RWPE2 (cell line): Measurements from ENCODE around the gene ARHGDIB.

Experiments
- ATAC-seq: fragments of 200-7000 bp; cut with Tn5 transposase; 3 replicates; pipeline ENCODE4 v1.9.1; 2021; ENCODE audit warnings: low read depth
- DNase-seq: peaks from one replicate; pipeline ENCODE4 v3.0.0-alpha.2; 2020; ENCODE audit warnings: low spot score
- H3K27ac ChIP-seq: fragments of 450-650 bp; 2 replicates; pipeline ENCODE4 v1.5.1; 2017; ENCODE audit warnings: mild to moderate bottlenecking; ENCODE audit not compliant: poor library complexity, severe bottlenecking
- H3K27me3 ChIP-seq: fragments of 250-450 bp; sonication (Bioruptor Pico); 2 replicates; pipeline ENCODE4 v1.5.1; 2021; ENCODE audit warnings: mild to moderate bottlenecking, moderate library complexity; ENCODE audit not compliant: insufficient read depth, poor library complexity, severe bottlenecking
- H3K36me3 ChIP-seq: fragments of 250-450 bp; sonication (Bioruptor Pico); 2 replicates; pipeline ENCODE4 v1.5.1; 2020; ENCODE audit warnings: low read depth, mild to moderate bottlenecking, moderate library complexity
- H3K4me1 ChIP-seq: fragments of 250-450 bp; sonication (Bioruptor Pico); 2 replicates; pipeline ENCODE4 v1.5.1; 2021; ENCODE audit warnings: mild to moderate bottlenecking, moderate library complexity; ENCODE audit not compliant: insufficient read depth, poor library complexity, severe bottlenecking
- H3K4me3 ChIP-seq: fragments of 250-450 bp; sonication (Bioruptor Pico); 2 replicates; pipeline ENCODE4 v1.5.1; 2021; ENCODE audit warnings: mild to moderate bottlenecking, moderate library complexity; ENCODE audit not compliant: severe bottlenecking
- H3K9me3 ChIP-seq: fragments of 250-450 bp; sonication (Bioruptor Pico); 2 replicates; pipeline ENCODE4 v1.5.1; 2021; ENCODE audit warnings: mild to moderate bottlenecking, moderate library complexity; ENCODE audit not compliant: severe bottlenecking
- CTCF ChIP-seq: fragments of 450-650 bp; IDR thresholded peaks from one replicate; pipeline ENCODE4 v1.5.1; 2017; ENCODE audit warnings: mild to moderate bottlenecking, moderate library complexity; ENCODE audit not compliant: poor library complexity, severe bottlenecking

ARHGDIB gene

GRCh38 chr12:14986449-14986848, 25.0 kb upstream of the ARHGDIB start:
- no peak for ATAC-seq

GRCh38 chr12:14984766-14985285, 23.4 kb upstream of the ARHGDIB start:
- TF ChIP-seq CTCF: no peak
- Histone ChIP-seq H3K4me1 (no peaks in the 10 kb centered on the region), H3K9me3 (no peaks in the 10 kb centered on the region)

More at GRCh38 chr12:14986449-14986848, 25.0 kb upstream of the ARHGDIB start:
- Histone ChIP-seq H3K36me3 (no peaks in the 10 kb centered on the region), H3K27ac (no peak overlapping the region), H3K27me3 (no peaks in the 10 kb centered on the region), H3K4me3 (no peak overlapping the region), H3K9me3 (no peaks in the 10 kb centered on the region), H3K4me1 (no peaks in the 10 kb centered on the region)
- TF ChIP-seq CTCF: peak; percentile 21
- no peak for DNase-seq

GRCh38 chr12:14984036-14984435, 22.6 kb upstream of the ARHGDIB start:
- Histone ChIP-seq H3K4me3 (no peak overlapping the region), H3K36me3 (no peaks in the 10 kb centered on the region), H3K4me1 (no peaks in the 10 kb centered on the region), H3K27ac (no peak overlapping the region), H3K9me3 (no peaks in the 10 kb centered on the region), H3K27me3 (no peaks in the 10 kb centered on the region)
- no peak for DNase-seq
- no peak for ATAC-seq
- no peak for TF ChIP-seq CTCF

More at GRCh38 chr12:14984766-14985285, 23.4 kb upstream of the ARHGDIB start:
- no peak overlapping the region for H3K4me3 ChIP-seq
- DNase-seq: no peak
- no peak for ATAC-seq
- H3K27ac ChIP-seq: no peak overlapping the region
- H3K27me3 ChIP-seq: no peaks in the 10 kb centered on the region
- no peaks in the 10 kb centered on the region for H3K36me3 ChIP-seq

GRCh38 chr12:14982991-14983390, 21.6 kb upstream of the ARHGDIB start:
- no peaks in the 10 kb centered on the region for H3K9me3 ChIP-seq
- no peak overlapping the region for H3K4me3 ChIP-seq
- H3K27me3 ChIP-seq: no peaks in the 10 kb centered on the region
- H3K27ac ChIP-seq: no peak overlapping the region
- no peaks in the 10 kb centered on the region for H3K36me3 ChIP-seq
- ATAC-seq (no peak), DNase-seq (no peak)
- TF ChIP-seq CTCF: no peak
- H3K4me1 ChIP-seq: no peaks in the 10 kb centered on the region

- Histone ChIP-seq H3K9me3 (no peaks in the 10 kb centered on the region), H3K27me3 (no peaks in the 10 kb centered on the region), H3K27ac (no peak overlapping the region), H3K36me3 (no peaks in the 10 kb centered on the region), H3K4me3 (no peak overlapping the region), H3K4me1 (no peaks in the 10 kb centered on the region)
- ATAC-seq: no peak
- DNase-seq: no peak
- TF ChIP-seq CTCF: no peak
These were observed 21.2 kb upstream of the ARHGDIB start for GRCh38 chr12:14982562-14982961.
